ENCODE results near the gene TBP.
"Not testable (repeated sequence)": the region's sequence is repeated elsewhere in the genome, so short reads cannot be mapped to it uniquely, and the experiment has no call there.

TBP gene

DNA sequence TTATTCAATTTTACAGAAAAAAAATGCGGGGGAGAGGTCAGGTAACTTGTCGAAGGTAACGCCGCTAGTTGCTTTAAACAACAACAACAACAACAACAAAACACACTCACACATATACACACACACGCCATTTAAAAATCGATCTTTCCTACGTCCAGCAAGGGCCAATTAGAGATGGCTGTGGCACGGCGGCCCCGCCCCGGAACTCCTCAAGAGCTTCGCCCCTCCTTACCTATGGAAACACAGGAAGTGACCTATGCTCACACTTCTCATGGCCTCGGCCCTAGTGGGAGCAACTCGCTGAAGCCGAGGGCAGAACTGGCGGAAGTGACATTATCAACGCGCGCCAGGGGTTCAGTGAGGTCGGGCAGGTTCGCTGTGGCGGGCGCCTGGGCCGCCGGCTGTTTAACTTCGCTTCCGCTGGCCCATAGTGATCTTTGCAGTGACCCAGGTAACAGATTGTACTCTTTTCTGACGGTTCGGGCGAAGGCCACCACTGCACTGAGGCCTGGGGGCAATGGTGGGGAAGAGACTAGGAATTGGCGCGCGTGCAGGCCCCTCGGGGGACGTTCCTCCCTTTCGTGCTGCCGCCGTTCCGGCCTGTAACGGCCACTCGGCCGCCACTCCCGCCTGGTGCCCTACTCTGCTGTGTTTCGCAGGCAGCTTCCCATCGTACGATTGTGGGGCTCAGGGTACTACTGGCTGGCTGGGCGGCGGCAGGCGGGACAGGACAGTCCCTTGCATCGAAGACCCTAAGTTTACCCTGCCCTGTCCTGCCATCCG lies at the start of gene TBP:
Gene TBP (plus strand): TSS at position 357 of the 783 bp plus-strand sequence. CDS start 2,661 bp downstream, outside the sequence.
- H3K27ac ChIP-seq = peak within 1 kb of the TSS; percentile 95
- TF ChIP-seq ZFX (IDR thresholded peaks at IDR 0.05) = peak; percentile 89
- TF ChIP-seq, protein P1, sequence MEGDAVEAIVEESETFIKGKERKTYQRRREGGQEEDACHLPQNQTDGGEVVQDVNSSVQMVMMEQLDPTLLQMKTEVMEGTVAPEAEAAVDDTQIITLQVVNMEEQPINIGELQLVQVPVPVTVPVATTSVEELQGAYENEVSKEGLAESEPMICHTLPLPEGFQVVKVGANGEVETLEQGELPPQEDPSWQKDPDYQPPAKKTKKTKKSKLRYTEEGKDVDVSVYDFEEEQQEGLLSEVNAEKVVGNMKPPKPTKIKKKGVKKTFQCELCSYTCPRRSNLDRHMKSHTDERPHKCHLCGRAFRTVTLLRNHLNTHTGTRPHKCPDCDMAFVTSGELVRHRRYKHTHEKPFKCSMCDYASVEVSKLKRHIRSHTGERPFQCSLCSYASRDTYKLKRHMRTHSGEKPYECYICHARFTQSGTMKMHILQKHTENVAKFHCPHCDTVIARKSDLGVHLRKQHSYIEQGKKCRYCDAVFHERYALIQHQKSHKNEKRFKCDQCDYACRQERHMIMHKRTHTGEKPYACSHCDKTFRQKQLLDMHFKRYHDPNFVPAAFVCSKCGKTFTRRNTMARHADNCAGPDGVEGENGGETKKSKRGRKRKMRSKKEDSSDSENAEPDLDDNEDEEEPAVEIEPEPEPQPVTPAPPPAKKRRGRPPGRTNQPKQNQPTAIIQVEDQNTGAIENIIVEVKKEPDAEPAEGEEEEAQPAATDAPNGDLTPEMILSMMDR (conservative IDR thresholded peaks at IDR 0.05) = no peak

DNA sequence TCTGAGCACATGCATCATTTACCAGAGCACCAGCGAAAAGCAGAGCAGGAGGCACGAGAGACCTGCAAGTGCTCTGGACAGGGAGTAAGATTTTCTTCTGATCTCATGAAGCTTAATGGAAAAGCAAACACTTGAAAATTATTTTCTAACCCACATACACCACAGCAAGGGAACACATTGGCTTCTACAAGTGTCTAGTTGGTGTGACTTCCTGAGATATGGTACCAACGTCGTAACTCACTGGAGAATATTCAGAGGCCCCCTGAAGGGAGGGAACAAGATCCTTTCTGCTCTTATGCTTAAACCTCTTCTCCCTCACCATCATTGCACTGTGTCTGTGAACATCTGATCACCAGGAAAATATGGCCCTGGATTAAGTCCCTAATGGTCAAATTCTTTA lies 49.7 kb upstream of the TBP start:
- TF ChIP-seq ZFX (IDR thresholded peaks at IDR 0.05) = no peak
- TF ChIP-seq, protein P1 (conservative IDR thresholded peaks at IDR 0.05) = no peak

DNA sequence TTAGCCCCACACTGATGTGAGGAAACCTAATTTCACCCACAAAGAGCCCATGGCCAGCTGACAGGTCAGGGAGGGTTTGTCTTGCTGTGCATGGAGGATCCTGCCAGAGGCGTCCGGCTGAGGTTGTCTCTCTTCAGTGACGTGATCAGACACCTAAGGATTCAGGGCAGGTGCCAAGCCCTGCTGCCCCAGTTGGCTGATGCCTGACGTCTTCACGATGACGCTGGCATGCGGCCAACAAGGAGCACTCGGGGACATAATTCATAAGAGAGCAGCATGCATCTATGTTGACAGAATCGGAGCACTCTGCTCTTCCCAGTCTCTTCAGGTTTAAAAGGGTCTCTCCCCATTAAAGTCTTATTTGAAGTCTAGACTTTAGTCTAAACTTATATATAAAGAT lies 48.9 kb upstream of the TBP start:
- no peak overlapping the region for H3K27ac ChIP-seq
- no peak for TF ChIP-seq ZFX (IDR thresholded peaks at IDR 0.05)
- TF ChIP-seq, protein P1 (conservative IDR thresholded peaks at IDR 0.05) = no peak

More for the DNA sequence above, 49.7 kb upstream of the TBP start:
- H3K27ac ChIP-seq = no peak overlapping the region

DNA sequence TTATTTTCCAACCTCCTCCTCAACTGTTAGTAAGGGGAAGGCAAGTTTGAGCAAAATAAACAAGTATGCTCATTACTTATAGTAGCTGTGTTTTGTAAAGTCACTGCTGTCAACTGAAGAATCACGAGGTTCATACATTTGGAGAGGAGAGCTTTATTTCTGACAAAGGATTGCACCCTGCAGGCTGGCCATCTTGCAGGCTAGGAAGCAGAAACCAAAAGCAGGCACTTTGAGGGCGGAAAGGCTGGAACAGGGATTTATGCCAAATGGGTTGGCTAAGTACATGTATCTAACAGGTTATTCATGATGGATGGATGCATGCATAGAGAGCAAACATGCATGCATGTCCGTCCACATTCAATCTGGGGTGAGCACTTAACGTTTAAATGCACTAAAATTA lies 47.7 kb upstream of the TBP start:
- H3K27ac ChIP-seq = no peak overlapping the region
- TF ChIP-seq, protein P1 (conservative IDR thresholded peaks at IDR 0.05) = no peak
- no peak for TF ChIP-seq ZFX (IDR thresholded peaks at IDR 0.05)

DNA sequence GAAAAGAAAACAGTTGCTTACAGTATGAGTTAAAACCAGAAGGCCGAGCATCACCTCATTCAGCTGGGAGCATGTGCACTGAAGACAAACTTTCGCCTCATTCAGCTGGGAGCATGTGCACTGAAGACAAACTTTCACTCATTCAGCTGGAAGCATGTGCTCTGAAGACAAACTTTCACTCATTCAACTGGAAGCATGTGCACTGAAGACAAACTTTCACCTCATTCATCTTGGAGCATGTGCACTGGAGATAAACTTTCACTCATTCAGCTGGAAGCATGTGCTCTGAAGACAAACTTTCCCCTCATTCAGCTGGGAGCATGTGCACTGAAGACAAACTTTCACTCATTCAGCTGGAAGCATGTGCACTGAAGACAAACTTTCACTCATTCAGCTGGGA lies 46.4 kb upstream of the TBP start:
- not testable (repeated sequence) for H3K27ac ChIP-seq

DNA sequence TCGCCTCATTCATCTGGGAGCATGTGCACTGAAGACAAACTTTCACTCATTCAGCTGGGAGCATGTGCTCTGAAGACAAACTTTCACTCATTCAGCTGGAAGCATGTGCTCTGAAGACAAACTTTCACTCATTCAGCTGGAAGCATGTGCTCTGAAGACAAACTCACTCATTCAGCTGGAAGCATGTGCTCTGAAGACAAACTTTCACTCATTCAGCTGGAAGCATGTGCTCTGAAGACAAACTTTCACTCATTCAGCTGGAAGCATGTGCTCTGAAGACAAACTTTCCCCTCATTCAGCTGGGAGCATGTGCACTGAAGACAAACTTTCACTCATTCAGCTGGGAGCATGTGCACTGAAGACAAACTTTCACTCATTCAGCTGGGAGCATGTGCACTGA lies 45.9 kb upstream of the TBP start:
- not testable (repeated sequence) for H3K27ac ChIP-seq

DNA sequence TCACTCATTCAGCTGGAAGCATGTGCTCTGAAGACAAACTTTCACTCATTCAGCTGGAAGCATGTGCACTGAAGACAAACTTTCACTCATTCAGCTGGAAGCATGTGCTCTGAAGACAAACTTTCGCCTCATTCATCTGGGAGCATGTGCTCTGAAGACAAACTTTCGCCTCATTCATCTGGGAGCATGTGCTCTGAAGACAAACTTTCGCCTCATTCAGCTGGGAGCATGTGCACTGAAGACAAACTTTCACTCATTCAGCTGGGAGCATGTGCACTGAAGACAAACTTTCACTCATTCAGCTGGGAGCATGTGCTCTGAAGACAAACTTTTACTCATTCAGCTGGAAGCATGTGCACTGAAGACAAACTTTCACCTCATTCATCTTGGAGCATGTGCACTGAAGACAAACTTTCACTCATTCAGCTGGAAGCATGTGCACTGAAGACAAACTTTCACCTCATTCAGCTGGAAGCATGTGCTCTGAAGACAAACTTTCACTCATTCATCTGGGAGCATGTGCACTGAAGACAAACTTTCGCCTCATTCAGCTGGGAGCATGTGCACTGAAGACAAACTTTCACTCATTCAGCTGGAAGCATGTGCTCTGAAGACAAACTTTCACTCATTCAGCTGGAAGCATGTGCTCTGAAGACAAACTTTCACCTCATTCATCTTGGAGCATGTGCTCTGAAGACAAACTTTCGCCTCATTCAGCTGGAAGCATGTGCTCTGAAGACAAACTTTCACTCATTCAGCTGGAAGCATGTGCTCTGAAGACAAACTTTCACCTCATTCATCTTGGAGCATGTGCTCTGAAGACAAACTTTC lies 45.1 kb upstream of the TBP start:
- not testable (repeated sequence) for H3K27ac ChIP-seq

DNA sequence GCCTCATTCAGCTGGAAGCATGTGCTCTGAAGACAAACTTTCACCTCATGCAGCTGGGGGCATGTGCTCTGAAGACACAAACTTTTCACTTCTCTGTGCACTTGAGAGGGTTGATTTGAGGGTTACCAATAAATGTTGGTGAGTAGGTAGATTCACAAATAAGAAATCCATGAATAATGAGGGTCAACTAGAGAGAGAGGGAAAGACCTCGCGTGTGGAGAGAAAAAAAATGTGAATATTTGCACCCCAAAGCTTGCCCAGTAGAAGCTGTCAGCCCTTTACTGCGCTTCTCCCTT lies 44.5 kb upstream of the TBP start:
- no peak overlapping the region for H3K27ac ChIP-seq
- TF ChIP-seq ZFX (IDR thresholded peaks at IDR 0.05) = no peak

DNA sequence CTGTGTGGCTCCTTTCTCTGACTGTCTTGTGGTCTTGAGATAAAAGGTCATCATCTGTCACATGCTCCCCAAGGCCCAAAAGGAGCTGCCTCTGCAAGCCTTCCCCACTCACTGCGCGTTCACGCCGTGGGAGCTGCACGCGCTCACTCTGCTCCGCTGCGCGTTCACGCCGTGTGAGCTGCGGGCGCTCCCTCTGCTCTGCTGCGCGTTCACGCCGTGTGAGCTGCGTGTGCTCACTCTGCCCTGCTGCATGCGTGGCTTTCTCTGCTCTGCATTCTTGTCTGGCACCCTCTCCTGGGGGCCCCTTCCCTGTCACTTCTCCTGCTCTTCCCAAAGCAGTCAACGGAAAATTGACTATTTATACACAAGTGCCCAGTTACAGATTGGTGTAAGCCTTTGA lies 43.5 kb upstream of the TBP start:
- no peak overlapping the region for H3K27ac ChIP-seq
- TF ChIP-seq, protein P1 (conservative IDR thresholded peaks at IDR 0.05) = no peak
- TF ChIP-seq ZFX (IDR thresholded peaks at IDR 0.05) = no peak
